Dedifferentiated amniotic fluid mesenchymal stem cell (primary cell): ENCODE results near the gene ZDHHC22.
"Not testable (repeated sequence)": the region's sequence is repeated elsewhere in the genome, so short reads cannot be mapped to it uniquely, and the experiment has no call there.

Experiments used
- DNase-seq: peaks from one replicate; pipeline ENCODE4 v3.0.0-alpha.2; 2016; ENCODE audit errors: extremely low spot score

The ZDHHC22 gene, protein sequence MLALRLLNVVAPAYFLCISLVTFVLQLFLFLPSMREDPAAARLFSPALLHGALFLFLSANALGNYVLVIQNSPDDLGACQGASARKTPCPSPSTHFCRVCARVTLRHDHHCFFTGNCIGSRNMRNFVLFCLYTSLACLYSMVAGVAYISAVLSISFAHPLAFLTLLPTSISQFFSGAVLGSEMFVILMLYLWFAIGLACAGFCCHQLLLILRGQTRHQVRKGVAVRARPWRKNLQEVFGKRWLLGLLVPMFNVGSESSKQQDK

DNA sequence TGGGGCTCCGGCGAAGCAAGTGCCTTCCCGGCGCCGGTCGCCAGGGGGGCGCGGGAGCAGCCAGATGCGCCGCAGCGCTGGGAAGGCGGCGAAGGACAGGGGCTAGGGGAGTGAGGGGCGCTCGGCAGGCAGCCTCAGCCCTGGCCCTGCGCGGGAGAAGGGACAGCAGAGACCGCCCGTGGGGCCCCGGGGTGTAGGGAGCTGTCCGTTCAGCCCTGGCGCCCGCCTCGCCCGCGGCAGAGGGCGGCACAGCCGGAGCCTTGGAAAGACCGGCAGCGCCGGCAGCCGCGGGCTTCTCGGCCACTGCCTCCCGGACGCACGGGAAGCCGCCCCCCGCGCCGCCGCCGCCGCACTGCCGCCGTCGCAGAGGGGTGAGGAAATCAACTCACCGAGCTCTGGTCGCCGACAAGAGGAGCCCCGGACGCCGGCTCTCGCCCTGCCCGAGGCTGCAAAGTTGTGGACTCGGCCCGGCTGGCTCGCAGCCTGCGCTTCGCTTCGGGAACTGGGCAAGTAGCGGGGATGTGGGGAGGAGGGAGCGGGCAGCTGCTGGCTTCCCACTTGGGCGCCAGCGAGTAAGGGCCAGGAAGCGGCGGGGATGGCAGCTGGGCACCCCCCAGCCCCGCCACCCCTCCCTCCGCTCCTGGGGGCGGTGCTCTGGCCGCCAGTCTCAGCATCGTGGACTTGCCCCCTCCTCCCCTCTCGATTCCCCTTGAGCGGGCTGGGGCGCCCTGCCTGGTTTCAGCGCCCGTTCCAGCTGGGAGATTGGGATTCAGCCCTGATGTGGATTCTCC, at the start of gene ZDHHC22:
ZDHHC22 (minus strand) TSS at position 578 of the 791 bp plus-strand sequence. CDS start 2,053 bp downstream, outside the sequence.
- DNase-seq, result no peak

DNA sequence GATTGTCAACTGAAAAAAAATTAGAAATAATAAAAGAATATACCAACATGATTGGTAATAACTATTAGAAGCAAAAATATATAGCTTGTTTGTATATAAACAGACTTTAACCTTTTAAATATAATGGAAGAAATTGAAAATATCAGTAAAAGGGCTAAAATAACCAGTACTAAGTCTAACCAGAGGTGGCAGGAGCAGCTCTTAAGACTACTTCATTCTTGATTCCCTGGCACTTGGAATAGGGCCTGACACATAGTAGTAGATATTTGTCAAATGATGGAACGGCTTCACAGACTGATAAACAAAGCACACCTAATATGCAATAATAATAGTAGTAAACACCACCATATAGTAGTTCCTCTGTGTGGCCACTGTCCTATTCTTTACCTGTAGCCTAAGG, 49.4 kb upstream of the ZDHHC22 start:
- DNase-seq, result no peak

DNA sequence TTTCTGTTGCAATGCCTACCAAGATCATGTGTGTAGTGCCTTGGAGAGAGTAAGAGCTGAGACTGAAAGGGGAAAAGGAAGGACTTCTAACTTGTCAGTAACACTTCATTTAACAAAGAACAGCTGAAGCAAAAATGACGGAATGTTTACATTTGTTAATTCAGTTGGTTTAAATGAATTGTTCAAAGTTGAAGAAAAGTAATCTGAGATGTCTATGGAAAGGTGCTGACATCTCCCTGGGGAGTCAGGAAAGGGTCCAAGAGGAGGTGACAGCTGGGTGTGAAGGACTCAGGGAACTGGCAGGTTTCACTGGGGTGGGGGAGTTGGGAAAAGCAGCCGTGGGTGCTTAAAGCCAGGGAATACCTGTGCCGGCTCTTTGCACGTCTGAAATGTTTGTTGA, 47.9 kb upstream of the ZDHHC22 start:
- DNase-seq, result no peak

DNA sequence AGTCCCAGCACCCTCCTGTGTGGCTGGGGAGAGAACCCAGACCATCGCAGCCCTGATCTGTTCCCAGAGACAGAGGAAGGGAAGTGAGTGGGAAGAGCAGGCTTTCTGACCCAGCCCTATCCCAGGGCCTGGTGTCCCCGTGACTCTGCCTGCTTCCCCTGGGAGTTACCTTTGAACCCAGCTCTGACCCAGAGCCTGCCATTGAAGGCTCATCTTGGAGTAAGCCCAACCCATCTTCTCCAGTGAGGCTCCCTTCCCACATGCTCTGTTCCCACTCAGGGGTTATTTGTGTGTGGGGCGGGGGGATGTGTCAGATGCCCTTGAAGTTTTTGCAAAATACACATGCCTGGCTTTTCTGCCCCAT, 46.0 kb upstream of the ZDHHC22 start:
- no peak for DNase-seq

DNA sequence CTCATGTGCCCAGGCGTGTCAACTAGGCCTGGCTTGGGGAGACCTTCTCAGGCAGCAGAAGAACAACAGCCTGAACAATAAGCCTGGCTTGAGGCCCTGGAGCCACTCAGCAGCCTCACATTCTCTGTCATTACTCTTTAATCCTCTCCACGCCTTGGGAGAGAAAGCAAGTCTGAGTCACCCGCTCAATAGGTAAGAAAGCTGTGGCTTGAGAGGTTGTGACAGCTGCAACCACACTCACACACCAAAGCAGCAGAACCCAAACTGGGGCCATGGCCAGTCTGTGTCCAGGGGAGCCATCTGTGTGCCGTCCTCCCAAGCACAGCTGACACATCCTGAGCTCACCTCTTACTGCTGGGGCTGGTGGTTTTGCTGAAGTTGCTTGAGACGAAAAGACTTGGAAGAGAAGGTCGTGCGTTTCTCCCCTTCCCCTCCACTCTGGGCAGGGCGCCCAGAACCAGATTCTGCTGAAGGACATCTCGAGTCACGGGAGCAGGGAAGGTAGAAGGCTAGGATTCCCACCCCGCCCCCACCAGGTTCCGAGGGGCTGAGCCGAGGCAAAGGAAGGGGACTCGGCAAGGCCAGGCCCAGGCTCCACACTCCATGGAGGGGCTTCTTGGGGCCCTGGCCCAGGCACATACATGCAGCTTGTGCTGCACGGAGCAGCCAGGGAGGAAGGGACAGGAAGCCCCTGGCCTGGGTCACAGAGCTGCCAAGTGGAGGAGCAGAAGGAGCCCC, 45.5 kb upstream of the ZDHHC22 start:
- no peak for DNase-seq

DNA sequence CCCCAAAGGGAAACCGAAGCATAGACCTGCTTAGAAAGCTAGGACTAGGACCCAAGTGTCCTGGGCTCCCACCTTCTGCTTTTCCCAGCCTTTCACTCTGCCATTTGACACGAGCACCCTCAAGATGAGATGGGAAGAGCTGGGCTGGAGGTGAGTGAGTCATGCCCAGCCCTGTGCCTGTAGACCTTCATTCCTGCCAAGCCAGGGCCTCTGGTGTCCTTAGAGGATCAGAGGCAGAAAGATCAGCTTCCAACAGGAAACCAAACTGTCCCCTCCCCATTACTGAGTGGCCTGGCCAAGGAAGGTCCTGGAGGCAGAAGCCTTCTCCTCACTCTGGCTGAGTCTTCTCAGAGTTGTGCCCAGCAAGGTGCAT, 43.5 kb upstream of the ZDHHC22 start:
- no peak for DNase-seq

DNA sequence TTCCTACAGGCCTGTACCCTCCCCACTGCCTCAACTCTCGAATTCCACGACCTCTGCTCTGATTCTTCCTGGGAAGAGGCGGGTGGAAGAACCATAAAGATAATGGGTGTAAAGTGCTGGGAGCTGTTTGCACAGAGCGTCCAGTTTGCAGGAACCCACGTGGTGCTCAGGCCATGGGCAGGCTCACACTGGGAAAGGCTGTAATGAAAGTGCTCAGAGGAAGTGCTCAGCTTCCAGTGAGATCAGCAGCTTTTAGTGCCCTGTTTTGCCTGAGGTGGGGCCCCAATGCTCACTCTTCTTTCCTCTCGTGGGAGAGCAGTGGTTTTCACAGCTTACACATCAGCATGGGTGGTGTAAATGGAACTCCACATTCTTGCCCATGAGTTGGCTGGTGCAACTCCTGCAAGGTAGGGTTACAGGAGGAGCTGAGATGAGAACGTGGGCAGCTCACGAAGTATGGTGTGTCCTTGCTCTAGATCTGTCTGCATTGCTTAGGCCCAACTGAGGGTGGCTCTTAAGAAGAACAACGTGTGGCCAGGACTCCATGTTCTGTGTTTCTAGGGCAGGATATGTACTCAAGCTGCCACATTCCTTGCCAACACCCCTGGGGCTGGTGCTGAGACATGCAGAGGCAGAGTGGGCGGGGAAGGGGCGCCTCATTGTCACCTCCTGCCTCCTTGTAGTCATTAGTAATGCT, 43.0 kb upstream of the ZDHHC22 start:
- DNase-seq, result no peak

DNA sequence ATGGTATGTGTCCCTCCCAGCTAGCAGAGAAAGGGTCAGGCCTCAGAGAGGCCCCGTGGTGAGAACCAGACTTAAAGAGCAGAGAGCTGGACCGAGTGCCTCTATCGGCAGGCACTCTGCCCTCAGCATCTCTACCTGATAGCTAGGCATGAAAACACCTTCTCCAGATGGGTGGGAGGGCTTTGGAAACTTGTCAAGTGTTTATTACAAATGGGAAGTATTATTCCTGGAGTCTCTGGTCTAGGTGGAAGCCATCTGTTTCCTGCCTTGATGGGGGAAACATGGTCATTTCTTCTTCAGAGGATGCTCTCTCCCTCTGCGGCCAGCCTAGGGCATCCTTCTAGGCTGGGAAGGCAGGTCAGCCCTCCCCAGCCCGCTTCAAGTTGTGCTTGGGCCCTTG, 42.3 kb upstream of the ZDHHC22 start:
- no peak for DNase-seq

DNA sequence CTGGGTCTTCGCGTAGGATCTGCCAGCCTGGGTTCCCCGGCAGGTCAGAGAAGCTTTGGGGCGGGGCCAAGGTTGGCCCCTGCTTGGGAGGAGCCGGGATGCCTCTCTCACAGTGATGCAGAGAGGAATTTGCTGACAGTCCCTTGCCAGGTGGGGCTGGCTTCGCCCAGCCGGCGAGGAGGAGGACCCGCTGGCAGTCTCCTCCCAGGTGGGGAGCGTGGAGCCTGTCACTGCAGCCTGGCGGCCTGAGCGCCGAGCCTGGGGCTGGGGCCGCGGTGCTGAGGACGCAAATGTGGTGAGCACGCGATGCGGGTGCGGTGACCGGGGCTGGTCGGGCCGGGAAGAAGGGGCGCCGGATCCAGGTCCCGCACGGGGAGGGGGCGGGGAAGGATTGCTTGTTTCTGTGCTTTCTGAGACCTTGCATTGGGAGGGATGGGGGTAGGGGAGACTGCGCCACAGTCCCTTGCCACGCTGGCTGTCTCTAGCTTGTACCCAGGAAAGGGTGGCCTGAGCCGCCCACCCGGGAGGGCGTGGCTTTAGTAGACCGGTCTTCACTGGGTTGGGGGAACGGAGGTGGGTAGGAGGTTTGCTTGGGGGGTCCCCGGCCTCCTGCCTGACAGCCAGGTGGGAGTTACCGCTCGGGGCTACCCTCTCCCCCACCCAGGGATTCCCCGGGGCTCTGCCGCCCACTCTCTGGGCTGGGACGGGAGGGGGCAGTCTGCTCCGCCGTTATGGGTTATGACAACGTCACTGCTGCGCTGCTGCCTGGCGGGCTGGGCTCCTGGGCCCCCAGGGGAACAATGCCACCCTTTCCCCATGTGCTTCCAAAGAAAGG, 40.2 kb upstream of the ZDHHC22 start, which contains the start of gene TMEM63C:
TMEM63C (plus strand) TSS at position 196 of the 835 bp plus-strand sequence. CDS start 37,016 bp downstream, outside the sequence.
- DNase-seq, result no peak

DNA sequence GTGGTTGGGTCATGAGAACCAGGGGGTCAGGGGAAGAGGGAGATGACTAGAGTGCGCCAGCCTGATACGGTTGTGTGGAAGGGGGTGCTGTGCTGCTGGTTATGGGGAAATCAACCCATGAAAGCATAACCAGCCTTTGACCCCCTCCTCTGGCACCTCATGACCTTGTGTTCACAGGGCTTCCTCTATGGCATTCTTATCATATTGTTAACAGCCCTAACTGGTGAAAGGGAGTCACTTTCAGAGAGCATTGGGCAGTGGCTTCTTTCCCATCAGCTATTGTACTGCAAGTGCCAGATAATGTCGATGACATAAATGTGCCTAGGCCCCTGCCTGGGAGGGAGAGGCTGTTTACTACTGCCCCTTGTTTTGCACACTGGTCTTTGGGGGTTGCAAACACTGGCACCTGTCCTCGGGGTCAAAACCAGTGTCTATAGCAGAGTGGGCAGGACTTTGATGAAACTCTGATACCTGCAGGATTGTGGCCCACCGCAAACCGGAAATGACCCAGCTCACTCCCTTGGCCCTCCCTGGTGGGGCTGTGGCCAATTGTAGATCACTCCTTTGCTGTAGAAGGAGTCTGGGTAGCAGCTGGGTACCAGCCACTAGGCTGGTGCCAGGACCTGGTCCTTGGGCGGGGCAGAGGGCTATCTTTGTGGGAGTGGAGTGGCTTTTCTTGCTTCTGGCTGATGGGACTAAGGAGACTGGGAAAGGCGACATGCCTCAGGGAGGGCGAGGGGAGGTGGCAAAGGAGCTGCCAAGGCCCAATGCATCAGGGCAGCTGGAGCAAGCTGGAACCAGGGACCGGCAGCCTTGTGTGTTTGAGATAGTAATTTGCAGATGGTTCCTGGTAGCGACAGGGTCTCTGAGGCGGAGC, 39.4 kb upstream of the ZDHHC22 start:
- DNase-seq, result no peak

DNA sequence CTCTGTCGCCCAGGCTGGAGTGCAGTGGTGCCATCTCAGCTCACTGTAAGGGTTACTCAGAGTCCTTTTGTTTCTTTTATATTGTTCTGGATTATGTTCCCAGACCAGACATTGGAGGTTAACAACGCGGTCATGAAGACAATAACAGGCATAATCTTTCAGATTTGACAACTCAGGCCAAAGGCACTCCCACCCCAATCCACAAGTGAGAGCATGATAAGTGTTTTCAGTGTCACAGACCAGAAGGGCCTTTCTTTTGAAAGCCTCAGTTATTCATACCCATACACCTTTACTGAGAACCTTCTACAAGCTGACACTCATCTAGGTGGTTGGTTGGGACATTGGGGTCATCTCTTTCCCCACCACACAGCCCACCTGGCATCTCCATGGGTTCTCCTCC, 37.1 kb upstream of the ZDHHC22 start:
- no peak for DNase-seq

DNA sequence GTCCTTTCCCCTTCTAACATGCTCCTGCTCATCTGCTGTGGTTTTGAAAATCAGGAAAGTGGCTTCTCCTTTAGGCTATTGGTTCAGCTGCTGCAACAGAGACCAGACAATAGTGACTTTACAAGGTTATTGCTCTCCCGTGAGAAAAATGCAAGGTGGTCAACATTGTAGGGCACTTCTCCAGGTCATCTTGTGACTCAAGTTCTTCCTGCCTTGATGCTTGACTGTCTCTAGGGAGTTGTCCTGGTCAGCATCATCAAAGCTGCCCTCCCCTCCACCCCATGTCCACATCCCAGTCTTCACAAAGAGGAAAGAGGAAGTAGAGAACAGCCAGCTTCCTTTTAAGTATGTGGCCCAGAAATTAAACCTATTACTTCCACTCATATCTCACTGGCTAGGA, 36.1 kb upstream of the ZDHHC22 start:
- DNase-seq, result no peak

DNA sequence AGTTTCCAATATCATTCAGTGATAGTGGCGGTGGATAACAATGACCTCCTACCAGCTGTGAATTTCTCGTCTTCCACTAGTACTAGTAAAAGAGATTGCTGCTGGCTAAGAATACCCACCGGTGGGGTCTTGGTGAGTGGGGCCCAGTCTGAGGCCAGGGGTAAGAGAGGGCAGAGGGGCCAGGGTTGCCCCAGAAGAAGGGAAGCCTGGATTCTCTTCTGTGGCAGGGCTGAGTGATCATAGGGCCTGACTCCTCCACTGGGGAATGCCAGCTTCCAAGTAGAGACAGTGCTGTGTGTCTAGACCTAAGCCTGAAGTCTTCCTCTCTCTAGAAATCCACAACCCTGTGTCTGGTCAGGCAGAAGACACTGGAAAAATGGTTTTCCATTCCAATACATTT, 34.3 kb upstream of the ZDHHC22 start:
- no peak for DNase-seq

DNA sequence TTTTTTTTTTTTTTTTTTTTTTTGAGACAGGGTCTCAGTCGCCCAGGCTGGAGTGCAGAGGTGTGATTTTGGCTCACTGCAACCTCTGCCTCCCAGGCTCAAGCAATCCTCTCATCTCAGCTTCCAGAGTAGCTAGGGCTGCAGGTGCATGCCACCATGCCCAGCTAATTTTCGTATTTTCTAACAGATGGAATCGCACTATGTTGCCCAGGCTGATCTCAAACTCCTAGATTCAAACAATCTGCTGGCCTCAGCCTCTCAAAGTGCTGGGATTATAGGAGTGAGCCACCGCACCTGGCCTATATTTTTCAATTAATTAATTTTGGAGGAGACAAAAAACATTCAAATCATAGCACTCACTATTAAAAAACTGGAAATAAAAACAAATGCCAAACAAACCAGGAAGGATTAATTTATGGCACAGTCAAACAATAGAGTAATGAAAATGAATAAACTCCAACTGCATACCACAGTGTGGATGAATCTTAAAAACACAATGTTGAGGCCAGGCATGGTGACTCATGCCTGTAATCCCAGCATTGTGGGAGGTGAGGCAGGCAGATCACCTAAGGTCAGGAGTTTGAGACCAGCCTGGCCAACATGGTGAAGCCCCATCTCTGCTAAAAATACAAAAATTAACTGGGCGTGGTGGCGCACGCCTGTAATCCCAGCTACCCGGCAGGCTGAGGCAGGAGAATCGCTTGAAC, 32.5 kb upstream of the ZDHHC22 start:
- not testable (repeated sequence) for DNase-seq

DNA sequence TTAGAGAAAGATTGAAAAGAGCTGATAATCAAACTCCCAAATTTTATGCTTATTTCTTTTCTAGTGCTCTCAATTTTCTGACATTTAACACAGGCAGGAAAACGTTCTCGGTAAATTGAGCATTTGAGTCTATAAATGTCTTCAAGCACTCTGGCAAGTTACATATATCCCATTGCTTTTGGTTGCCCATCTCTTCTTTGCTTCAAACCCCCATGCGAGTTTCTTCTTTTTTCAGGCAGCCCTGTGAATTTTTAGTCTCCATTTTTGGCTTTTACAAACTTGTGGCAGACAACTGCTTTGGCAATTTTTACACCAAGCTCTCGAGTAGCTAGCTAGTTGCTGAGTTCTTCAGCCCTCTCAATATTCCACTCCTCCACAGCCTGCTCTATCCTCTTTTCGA, 31.3 kb upstream of the ZDHHC22 start:
- no peak for DNase-seq

DNA sequence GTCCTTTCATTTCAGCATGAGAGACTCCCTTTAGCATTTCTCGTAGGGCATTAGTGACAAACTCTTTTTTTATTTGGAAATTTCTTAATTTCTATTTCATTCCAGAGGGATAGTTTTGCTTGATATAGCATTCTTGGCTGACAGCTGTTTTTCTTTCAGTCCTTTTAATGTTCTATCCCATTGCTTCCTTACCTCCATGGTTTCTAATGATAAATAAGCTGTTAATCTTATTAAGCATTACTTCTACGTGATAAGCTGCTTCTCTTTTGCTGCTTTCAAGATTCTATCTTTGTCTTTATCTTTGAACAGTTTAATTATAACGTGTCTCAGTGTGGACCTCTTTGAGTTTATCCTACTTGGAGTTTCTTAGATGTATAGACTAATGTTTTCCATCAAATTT, 28.5 kb upstream of the ZDHHC22 start:
- no peak for DNase-seq

DNA sequence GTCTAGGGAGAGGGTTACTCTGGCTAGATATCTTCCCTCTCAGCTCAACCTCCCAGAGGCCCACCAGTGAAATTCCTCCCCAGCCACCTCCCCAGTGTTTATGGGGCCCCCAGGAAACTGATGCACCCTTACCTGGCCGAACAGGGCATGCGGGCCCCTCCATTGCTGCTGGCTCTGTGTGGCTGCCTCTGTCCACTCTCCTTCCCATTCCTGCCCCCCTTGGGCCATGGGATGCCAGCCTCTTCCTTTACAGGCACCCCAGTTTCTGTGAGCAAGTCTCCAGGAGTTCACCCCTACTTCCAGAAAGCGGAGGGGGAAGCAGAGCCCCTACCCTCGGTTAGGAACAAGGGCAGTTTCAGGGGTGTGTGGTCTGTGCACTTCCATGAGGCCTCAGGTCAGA, 19.4 kb upstream of the ZDHHC22 start:
- DNase-seq, result no peak

DNA sequence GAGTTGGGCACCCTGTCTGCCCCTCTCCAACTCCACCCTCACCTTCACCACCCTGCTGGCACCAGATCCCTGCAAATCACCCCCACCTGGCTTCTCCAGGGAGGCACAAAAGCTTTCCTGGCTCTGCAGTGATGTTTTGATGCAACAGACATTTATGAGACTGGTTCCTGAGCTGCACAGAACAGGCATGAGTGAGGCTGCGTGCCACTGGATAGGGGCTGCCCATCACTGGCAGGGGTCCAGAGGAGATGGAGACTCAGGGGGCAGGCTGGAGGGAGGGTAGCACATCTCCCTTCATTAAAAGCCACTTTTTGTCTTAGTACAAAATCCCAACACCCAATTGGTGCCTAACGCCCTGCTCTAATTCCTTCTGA, 17.3 kb upstream of the ZDHHC22 start:
- no peak for DNase-seq

DNA sequence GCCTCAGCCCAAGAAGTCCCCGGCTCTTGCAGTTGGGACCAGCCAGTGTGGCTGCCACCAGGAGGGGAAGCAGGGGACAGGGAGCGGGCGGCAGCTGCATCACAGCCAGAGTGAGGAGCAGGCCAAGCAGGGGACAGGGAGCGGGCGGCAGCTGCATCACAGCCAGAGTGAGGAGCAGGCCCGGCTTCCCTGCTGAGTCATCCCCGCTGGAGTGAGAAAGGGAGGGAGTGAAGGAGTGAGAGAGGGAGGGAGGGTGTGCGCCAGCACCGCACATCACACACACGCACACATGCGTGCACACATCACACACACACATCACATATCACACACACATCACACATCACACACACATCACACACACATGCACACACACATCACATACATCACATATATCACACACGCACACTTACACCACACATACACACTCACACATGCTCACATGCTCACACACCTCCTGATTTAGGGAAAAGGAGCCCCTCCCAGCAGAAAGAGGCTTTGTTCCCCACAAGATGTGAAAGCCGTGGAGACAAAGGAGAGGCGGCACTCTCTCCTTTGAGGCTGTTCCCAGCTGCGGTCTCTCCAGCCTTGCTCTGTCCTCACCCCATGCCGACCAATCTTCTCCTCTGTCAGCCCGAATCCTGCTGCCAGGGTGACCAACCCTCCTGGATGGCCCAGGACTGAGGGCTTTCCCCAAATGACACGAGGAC, 16.7 kb upstream of the ZDHHC22 start:
- peak; percentile 80 for DNase-seq
